NOMO-1 treated with dmso at 0.1 percent for 144 hours (cell line): ENCODE results near the gene DCTN3.
A peak's percentile ranks its signal among the peaks of the same experiment; 100 is the strongest.

Source experiments
- DNase-seq: peaks from one replicate; lab custom pipeline; 2025; ENCODE audit not compliant: unreplicated experiment; lab: John Stamatoyannopoulos, UW

The DCTN3 gene

GRCh38 chr9:34624475-34625185, 4.3 kb upstream of the DCTN3 start:
- no peak for DNase-seq

- no peak for DNase-seq
Observed at GRCh38 chr9:34623374-34624235, 3.3 kb upstream of the DCTN3 start.

GRCh38 chr9:34615132-34615531, 5.2 kb downstream of the DCTN3 start:
- no peak for DNase-seq

GRCh38 chr9:34612788-34613390, 7.4 kb downstream of the DCTN3 start:
- DNase-seq: peak; percentile 73

GRCh38 chr9:34611811-34612787, 8.2 kb downstream of the DCTN3 start, which contains the start of gene RPP25L:
Gene RPP25L (minus strand): TSS chr9:34612097. CDS start chr9:34611296, 801 bp downstream.
- peak; percentile 82 for DNase-seq

DNA sequence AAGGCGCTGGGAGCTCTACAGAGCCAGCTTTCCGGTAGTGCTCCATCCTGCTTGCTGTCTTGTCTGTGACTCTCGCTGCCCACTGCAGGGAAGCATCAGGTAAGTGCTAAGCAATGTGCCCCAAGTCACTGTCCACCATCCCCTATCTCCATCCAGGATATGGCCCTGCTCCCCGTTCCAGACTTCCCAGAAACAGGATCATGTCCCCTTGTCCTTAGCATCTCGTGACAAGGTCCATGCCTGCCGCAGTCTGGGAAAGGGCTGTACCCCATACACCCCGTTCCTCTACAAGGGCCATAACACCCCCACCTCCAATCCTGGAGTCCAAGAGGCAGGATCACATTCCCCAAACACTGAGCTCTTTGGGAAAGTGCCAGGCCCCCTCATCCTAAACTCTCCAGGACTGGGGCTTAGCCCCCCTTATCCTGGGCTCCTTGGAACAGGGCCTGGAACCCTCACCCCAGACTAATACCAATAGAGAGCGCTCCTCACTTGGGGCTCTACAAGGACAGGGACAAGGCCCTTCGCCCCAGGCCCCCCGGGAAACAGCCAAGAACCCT, 9.0 kb downstream of the DCTN3 start:
- no peak for DNase-seq

DNA sequence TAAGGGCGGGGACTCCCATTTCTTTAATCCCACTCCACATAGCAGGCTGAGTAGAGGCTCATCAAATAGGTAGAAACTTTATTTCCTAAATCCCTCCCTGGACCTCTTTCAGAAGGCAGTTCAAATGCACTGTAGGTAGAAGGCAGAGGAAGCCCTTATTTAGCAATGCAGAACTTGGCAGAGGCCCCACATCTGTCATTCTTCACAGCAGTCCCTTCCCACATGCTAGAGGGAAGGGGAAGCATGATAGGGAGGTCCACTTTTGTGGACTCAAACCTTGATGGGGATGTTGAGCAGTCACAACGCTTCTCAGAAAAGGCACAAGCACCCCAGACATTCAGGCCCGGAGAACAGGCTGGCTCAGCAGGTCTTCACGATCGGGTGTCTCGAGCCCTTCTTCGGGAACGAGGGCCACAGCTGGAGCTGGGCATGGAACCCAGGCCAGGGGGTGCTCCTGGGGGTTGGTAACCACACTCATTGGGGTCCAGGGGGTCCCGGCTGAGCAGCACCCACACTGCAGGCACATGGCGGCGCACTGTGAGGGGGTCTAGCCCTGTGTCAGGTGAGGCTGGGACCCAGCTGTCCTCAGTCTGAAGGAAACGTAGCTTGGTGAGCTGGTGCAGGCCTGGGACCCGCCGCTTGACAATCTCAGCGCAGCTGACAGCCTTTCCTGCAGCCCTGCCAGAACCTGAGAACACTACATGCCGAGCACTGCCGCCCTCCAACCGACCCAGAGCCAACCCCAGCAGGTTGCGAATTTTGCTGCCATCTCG, 9.7 kb downstream of the DCTN3 start:
- DNase-seq: no peak

DNA sequence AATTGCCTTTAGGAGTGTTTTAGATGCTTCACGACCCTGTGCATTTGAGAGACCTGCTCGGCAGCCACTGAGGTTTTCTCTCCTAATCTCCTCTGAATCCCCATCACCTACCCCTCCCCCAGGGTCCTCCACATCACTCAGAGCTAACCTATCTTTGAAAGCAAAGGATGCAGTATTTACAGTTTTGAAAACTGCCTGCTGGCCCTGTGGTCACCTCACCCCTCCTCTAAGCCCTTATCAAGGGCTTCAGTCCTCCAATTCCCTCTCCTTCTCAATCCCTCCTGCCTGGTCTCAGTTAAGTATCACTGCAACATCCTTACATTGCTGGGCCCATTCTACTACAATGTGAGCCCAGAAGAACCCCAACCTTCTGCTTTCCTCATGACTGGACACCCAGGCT, 13.0 kb downstream of the DCTN3 start:
- DNase-seq: no peak

DNA sequence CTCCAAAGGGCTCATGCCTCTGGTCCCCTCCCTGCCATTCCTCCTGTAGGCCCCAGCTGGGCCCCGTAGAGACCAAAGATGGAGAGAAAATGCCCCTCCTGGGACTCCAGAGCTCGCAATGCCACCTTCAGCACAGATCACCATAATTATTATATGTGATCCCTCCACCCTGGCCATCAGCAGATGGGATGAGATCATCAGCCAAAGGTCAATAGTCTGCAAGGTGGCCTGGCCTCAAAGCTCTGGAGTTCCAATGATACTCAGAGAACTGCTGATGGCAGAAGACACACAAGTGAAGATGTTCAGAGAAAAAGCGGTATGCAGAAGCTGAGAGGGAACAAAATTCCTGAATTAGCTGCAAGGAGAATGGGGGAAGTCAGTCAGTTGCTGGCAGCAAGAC, 13.4 kb downstream of the DCTN3 start:
- DNase-seq: no peak

DNA sequence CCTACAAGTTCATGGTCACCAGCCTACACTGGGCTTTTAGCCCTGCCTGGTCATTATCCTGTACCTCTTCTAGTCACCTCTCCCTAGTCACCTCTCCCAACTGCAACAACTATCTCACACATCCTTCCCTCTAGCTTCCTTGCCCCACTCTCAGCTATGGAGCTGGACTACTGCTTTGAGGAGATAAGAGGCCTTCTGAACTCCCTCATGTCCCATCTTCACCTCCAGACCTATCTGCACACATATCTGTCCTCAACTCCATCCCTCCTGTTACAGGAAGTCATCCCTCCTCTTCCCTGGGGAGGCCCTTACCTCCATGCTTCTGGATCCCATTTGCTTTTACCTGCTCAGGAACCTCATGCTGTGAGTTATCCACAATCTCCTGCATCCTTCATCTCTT, 14.1 kb downstream of the DCTN3 start:
- no peak for DNase-seq

DNA sequence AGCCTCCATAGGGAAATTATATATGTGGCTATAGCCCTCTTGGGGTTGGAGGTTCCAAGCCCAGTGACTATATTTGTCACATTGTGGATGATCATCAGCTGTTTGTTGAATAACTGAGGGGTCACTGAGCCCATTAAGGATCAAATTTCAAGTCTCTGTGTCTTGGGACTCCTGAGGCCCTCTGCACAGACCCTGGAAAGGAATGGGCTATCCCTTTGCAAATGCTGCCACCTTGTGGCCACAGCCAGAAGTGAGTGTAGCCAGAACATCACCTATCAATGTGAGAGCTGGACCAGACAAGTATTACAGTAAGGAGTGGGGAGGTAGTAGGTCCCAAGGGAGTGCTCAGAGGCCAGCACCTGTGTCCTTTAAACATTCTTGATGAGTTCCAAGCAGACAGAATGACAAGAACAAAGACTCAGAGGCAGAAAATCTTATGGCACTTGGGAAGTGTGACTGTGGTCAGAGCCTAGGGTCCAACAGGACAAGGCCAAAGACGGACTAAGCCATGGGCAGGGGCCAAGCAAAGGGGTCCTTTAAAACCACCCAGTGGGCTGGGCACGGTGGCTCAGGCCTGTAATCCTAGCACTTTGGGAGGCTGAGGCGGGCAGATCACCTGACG, 16.6 kb downstream of the DCTN3 start:
- DNase-seq: peak; percentile 34

DNA sequence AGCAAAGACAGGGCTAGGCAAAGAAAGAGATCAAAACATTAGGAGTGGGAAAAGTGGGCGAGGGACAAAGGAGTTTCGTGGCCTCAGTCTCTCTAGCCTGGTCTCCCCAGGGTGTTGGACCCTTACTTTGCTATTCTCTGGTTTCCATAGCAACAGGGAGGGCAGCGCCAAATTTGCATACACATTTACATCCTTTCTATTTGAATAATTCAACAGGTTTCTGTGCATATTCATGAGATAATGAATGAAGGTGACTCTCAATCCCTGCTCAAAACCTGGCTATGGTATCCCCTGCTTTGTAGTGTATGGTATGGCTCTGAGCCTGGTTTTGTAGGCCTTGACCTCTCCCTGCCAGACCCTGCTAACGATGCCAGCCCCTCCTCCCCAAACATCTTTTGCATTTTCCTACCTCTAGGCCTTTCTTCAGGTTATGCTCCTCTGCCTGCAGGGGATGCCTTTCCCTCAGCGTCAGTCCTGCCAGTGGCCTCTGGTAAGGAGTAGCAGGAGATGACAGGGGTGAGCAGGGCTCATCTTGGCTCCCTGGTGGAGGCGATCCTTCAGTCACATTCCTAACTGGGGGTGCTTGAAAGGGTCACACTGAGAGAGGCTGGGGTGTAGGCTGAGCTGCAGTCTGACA, 18.2 kb downstream of the DCTN3 start:
- no peak for DNase-seq

DNA sequence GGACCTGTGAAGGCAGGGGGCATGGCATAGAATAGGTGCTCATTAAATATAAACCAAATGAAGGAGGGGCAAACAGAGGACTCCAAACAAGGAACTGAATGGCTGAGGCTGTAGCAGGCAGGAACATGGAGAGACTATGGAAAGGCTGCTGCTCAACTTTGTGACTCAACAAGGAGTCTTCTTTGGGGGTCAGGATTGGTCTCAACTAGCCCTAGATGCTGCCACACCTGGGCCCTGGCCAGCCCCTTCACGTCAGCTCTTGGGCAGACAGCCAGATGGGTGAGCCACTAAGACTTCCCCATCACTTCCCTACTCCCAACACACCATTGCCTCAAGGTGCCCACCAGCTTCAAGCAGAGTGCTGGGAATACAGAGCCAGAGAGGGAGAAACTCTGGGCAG, 19.4 kb downstream of the DCTN3 start:
- no peak for DNase-seq

GRCh38 chr9:34599546-34599945, 20.7 kb downstream of the DCTN3 start:
- no peak for DNase-seq

- no peak for DNase-seq
Observed at GRCh38 chr9:34594177-34594576, 26.1 kb downstream of the DCTN3 start.

DNA sequence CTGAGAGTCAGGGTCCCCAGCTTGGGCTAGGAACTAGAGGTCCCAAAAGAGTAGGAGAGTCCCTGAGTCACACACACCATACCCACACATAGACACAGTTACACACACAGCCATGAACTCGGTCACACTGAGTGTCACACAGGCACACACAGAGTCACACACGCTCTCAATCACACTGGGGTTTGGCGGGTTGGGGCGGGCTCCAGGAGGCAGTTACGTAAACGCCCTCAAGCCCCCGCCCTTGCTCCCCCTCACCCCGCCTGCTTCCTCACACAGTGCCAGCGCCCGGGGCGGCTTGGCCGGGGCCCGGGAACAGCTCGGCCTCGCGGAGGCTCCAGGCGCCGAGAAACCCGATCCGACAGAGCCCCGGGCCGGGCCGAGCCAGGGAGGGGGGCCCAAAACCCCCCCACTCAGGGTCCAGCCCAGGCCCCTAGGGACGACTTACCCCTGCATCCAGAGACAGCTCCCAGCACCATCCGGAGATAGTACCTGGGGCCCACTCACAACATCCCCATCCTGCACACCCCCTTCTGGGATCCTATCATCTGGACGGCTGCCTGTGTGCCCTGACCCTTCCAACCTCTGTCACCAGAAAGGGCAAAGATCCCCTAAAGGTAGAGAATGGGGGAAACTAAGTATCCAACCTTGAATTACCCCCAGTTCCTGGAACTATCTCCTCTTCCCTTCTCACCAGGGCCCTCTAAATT, 27.2 kb downstream of the DCTN3 start:
- no peak for DNase-seq

DNA sequence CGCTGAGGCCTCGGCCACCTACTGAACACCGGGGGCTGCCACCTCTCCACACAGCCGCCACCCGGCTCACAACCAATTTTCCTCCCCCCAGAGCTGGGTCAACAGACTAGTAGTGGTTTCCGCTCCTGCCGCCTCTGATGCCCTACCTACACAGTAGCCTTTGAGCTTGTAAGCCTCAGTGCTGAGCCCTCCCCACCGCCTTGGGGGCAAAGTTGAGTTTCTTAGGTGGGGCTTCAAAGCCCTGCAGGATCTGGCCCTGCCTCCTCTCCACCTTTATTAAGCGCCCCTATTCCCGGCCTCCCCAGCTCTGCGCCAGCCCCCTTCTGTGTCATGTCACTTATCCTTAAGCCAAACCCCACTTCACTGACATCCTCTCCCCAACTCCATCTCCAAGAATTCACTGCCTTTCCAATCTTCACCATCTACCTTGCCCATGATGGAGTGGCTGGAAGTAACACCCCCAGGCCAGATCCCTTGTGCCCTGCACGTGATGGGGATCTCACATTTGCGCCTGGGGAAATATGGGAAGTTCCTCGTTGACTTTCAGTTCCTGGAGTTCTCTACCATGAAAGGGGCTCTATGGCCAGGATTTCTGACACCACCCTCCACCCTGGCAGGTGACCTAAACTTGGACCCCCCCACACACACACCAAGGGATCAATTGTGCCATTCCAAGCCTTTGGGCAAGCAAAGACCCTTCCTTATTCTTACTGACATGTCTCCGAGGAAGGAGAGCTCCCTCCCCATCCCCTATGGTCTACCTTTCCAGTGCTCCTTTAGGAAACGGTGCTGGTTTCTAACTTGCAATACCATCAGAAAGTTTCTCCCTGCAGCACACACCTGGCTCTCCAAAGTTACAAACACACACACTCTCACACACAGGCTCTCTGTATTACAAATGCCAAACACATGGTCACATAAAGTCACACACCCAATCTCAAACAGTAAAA, 28.1 kb downstream of the DCTN3 start:
- DNase-seq: no peak
